H9 (cell line): Measurements from ENCODE around the gene FAM217A. TPM values are rescaled to one million over a fixed set of nuclear protein-coding genes. Genes with fewer than 3 reads are reported as not detected.
A peak's percentile ranks its signal among the peaks of the same experiment; 100 is the strongest.

ENCODE experiments used
- DNase-seq: peaks from one replicate; pipeline ENCODE4 v3.0.0-alpha.2; 2017
- H2AFZ ChIP-seq: one replicate; pipeline ENCODE4 v1.6.1; 2013; ENCODE audit warnings: mild to moderate bottlenecking, low read length, control low read depth, moderate library complexity
- H2AK5ac ChIP-seq: 2 replicates; pipeline ENCODE4 v1.6.1; 2013; ENCODE audit warnings: low read length, control low read depth, mixed read lengths; ENCODE audit not compliant: insufficient read length
- H2BK120ac ChIP-seq: one replicate; pipeline ENCODE4 v1.6.1; 2013; ENCODE audit warnings: low read depth, mild to moderate bottlenecking, low read length, control low read depth, inconsistent platforms; ENCODE audit not compliant: poor library complexity, severe bottlenecking
- H2BK12ac ChIP-seq: 2 replicates; pipeline ENCODE4 v1.6.1; 2013; ENCODE audit warnings: low read length, control low read depth, mixed read lengths, low read depth; ENCODE audit not compliant: insufficient read length
- H2BK15ac ChIP-seq: 2 replicates; pipeline ENCODE4 v1.6.1; 2013; ENCODE audit warnings: low read depth, low read length, control low read depth
- H2BK20ac ChIP-seq: one replicate; pipeline ENCODE4 v1.6.1; 2013; ENCODE audit warnings: low read depth, mild to moderate bottlenecking, low read length, control low read depth, inconsistent platforms; ENCODE audit not compliant: poor library complexity, severe bottlenecking
- H2BK5ac ChIP-seq: 2 replicates; pipeline ENCODE4 v1.6.1; 2013; ENCODE audit warnings: low read length, control low read depth, mixed read lengths; ENCODE audit not compliant: insufficient read length
- H3K14ac ChIP-seq: 2 replicates; pipeline ENCODE4 v1.6.1; 2013; ENCODE audit warnings: low read length, control low read depth; ENCODE audit not compliant: insufficient read depth
- H3K18ac ChIP-seq: 2 replicates; pipeline ENCODE4 v1.6.1; 2013; ENCODE audit warnings: low read depth, mild to moderate bottlenecking, mixed read lengths, low read length, control low read depth; ENCODE audit not compliant: insufficient read length
- H3K23ac ChIP-seq: 2 replicates; pipeline ENCODE4 v1.6.1; 2013; ENCODE audit warnings: low read length, control low read depth, mixed read lengths, low read depth; ENCODE audit not compliant: insufficient read length
- H3K23me2 ChIP-seq: 2 replicates; pipeline ENCODE4 v1.6.1; 2013; ENCODE audit warnings: low read depth, mild to moderate bottlenecking, mixed read lengths, low read length, control low read depth; ENCODE audit not compliant: insufficient read length, poor library complexity, severe bottlenecking
- H3K27ac ChIP-seq: 2 replicates; pipeline ENCODE4 v1.5.1; 2013; ENCODE audit warnings: low read length, control low read depth, mixed read lengths, low read depth; ENCODE audit not compliant: insufficient read length
- H3K27me3 ChIP-seq: 2 replicates; pipeline ENCODE4 v1.6.1; 2013; ENCODE audit warnings: low read length, control low read depth, inconsistent platforms; ENCODE audit not compliant: insufficient read depth
- H3K4ac ChIP-seq: 2 replicates; pipeline ENCODE4 v1.6.1; 2013; ENCODE audit warnings: low read depth, mild to moderate bottlenecking, control low read depth, inconsistent platforms, low read length, moderate library complexity
- H3K4me1 ChIP-seq: 2 replicates; pipeline ENCODE4 v1.6.1; 2013; ENCODE audit warnings: low read length, control low read depth, inconsistent platforms; ENCODE audit not compliant: insufficient read depth
- H3K4me2 ChIP-seq: 2 replicates; pipeline ENCODE4 v1.6.1; 2013; ENCODE audit warnings: low read length, control low read depth, mixed read lengths; ENCODE audit not compliant: insufficient read length, insufficient read depth
- H3K56ac ChIP-seq: 2 replicates; pipeline ENCODE4 v1.6.1; 2013; ENCODE audit warnings: low read depth, mild to moderate bottlenecking, mixed read lengths, low read length, control low read depth; ENCODE audit not compliant: insufficient read length
- H3K79me1 ChIP-seq: 2 replicates; pipeline ENCODE4 v1.6.1; 2013; ENCODE audit warnings: low read depth, mild to moderate bottlenecking, moderate library complexity, low read length, control low read depth, inconsistent platforms; ENCODE audit not compliant: insufficient read depth, poor library complexity, severe bottlenecking
- H3K79me2 ChIP-seq: 2 replicates; pipeline ENCODE4 v1.6.1; 2013; ENCODE audit warnings: low read length, control low read depth, inconsistent platforms; ENCODE audit not compliant: insufficient read depth
- H3K9ac ChIP-seq: 2 replicates; pipeline ENCODE4 v1.6.1; 2013; ENCODE audit warnings: low read length, control low read depth, mixed read lengths; ENCODE audit not compliant: insufficient read length; ENCODE audit errors: extremely low read depth
- H3K9me3 ChIP-seq: one replicate; pipeline ENCODE4 v1.6.1; 2013; ENCODE audit warnings: low read depth, low read length, inconsistent platforms; ENCODE audit not compliant: control insufficient read depth
- H3T11ph ChIP-seq: one replicate; pipeline ENCODE4 v1.6.1; 2013; ENCODE audit warnings: mild to moderate bottlenecking, low read length, control low read depth, inconsistent platforms
- H4K20me1 ChIP-seq: one replicate; pipeline ENCODE4 v1.6.1; 2013; ENCODE audit not compliant: control insufficient read depth, insufficient read length, insufficient read depth
- H4K5ac ChIP-seq: 2 replicates; pipeline ENCODE4 v1.6.1; 2013; ENCODE audit warnings: low read depth, mild to moderate bottlenecking, mixed read lengths, low read length, control low read depth; ENCODE audit not compliant: insufficient read length
- H4K8ac ChIP-seq: replicated peaks from 2 replicates; pipeline ENCODE4 v1.6.1; 2013; ENCODE audit warnings: low read length, control low read depth, mixed read lengths, low read depth; ENCODE audit not compliant: insufficient read length
- H4K91ac ChIP-seq: 2 replicates; pipeline ENCODE4 v1.6.1; 2013; ENCODE audit warnings: low read depth, mild to moderate bottlenecking, moderate library complexity, mixed read lengths, low read length, control low read depth; ENCODE audit not compliant: insufficient read length
- H3K27ac Mint-ChIP-seq, 3 experiments: 2 replicates in 2 of 3; 3 replicates in 1 of 3; pipeline ENCODE4 v1.8.0; 2020 to 2021; ENCODE audit warnings: mixed read lengths in 3 of 3, mild to moderate bottlenecking in 1 of 3, moderate library complexity in 1 of 3
- H3K27me3 Mint-ChIP-seq: 2 replicates; pipeline ENCODE4 v1.8.0; 2021; ENCODE audit warnings: low read depth, mild to moderate bottlenecking, moderate library complexity, mixed read lengths
- H3K36me3 Mint-ChIP-seq, 3 experiments: 2 replicates in 2 of 3; 3 replicates in 1 of 3; pipeline ENCODE4 v1.8.0; 2020 to 2021; ENCODE audit warnings: low read depth in 3 of 3, mixed read lengths in 3 of 3; ENCODE audit not compliant: insufficient read depth in 1 of 3
- H3K4me1 Mint-ChIP-seq, 2 experiments: 2 replicates each; pipeline ENCODE4 v1.8.0; 2020; ENCODE audit warnings: mixed read lengths in 2 of 2
- H3K4me3 Mint-ChIP-seq, 2 experiments: 2 replicates in 1 of 2; 3 replicates in 1 of 2; pipeline ENCODE4 v1.8.0; 2020 to 2021; ENCODE audit warnings: mild to moderate bottlenecking in 2 of 2, mixed read lengths in 2 of 2, moderate library complexity in 1 of 2
- H3K9me3 Mint-ChIP-seq, 2 experiments: 2 replicates in 1 of 2; 3 replicates in 1 of 2; pipeline ENCODE4 v1.8.0; 2020; ENCODE audit warnings: mild to moderate bottlenecking in 2 of 2, mixed read lengths in 2 of 2, moderate library complexity in 1 of 2
- WGBS: extraction: QIAGEN DNeasy Blood & Tissue Kit; methylation state at CpG from one replicate; pipeline ENCODE4 v1.1.7; 2013; ENCODE audit warnings: missing lambda C conversion rate, low lambda C conversion rate, mixed read lengths; ENCODE audit not compliant: insufficient read length; ENCODE audit errors: extremely low coverage; 5-methylcytosine and 5-hydroxymethylcytosine counted together
- total RNA-seq: library from RNA; stranded (reverse); gene quantifications from 2 replicates; pipeline ENCODE4 v1.2.1, GENCODE V29; 2021
- TF ChIP-seq, protein P1 (sequence below): fragments of 200-600 bp; sonication (generic); conservative IDR thresholded peaks from 3 replicates; pipeline ENCODE4 v1.8.0; 2021; ENCODE audit warnings: antibody characterized with exemption, mild to moderate bottlenecking

FAM217A gene
- total RNA-seq, 1 experiment from 2014 or later, result not detected

DNA sequence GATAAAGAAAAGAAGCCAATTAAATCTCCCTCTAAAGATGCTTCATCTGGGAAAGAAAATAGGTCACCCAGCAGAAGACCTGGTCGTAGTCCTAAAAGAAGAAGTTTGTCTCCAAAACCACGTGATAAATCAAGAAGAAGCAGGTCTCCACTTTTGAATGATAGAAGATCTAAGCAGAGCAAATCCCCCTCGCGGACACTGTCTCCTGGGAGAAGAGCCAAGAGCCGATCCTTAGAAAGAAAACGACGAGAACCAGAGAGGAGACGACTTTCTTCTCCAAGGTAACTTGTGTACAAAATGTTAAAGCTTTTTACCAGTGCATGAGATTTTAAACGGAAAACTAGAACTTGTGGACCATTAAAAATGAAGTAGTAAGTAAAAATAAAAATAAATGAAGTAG is 46.5 kb downstream of the FAM217A start:
- H3K9me3 ChIP-seq, result no peaks in the 10 kb centered on the region
- H4K91ac ChIP-seq, result no peak overlapping the region
- no peak overlapping the region for H3K23ac ChIP-seq
- no peaks in the 10 kb centered on the region for H3K27me3 ChIP-seq
- no peak overlapping the region for H3K4ac ChIP-seq
- H3K4me2 ChIP-seq, result no peak overlapping the region
- no peaks in the 10 kb centered on the region for H4K20me1 ChIP-seq
- no peak overlapping the region for H2BK120ac ChIP-seq
- H2AFZ ChIP-seq, result no peak overlapping the region
- H3K27ac Mint-ChIP-seq, result peak overlapping the region in 1 of 3 experiments; percentile 64; a peak in 3 of 7 replicates
- no peak overlapping the region for H4K8ac ChIP-seq
- H3K4me1 ChIP-seq, result no peaks in the 10 kb centered on the region
- H3K4me3 Mint-ChIP-seq, result no peak overlapping the region
- H2BK15ac ChIP-seq, result no peak overlapping the region
- H3K23me2 ChIP-seq, result no peaks in the 10 kb centered on the region
- H3K36me3 Mint-ChIP-seq, result peaks cover 33 to 57% (median 56%) of the 10 kb centered on the region in 3 experiments; a peak in 6 of 7 replicates
- no peak overlapping the region for H3K27ac ChIP-seq
- H2BK20ac ChIP-seq, result no peak overlapping the region
- no peaks in the 10 kb centered on the region for H3K9me3 Mint-ChIP-seq
- H3K9ac ChIP-seq, result no peak overlapping the region
- no peak overlapping the region for H2BK12ac ChIP-seq
- H3K56ac ChIP-seq, result no peak overlapping the region
- no peak overlapping the region for H2AK5ac ChIP-seq
- no peak overlapping the region for H4K5ac ChIP-seq
- H3K18ac ChIP-seq, result no peak overlapping the region
- H2BK5ac ChIP-seq, result no peak overlapping the region
- WGBS, result no CpG with 5 or more reads among the region's 9 CpGs
- no peaks in the 10 kb centered on the region for H3K27me3 Mint-ChIP-seq
- TF ChIP-seq, protein P1, sequence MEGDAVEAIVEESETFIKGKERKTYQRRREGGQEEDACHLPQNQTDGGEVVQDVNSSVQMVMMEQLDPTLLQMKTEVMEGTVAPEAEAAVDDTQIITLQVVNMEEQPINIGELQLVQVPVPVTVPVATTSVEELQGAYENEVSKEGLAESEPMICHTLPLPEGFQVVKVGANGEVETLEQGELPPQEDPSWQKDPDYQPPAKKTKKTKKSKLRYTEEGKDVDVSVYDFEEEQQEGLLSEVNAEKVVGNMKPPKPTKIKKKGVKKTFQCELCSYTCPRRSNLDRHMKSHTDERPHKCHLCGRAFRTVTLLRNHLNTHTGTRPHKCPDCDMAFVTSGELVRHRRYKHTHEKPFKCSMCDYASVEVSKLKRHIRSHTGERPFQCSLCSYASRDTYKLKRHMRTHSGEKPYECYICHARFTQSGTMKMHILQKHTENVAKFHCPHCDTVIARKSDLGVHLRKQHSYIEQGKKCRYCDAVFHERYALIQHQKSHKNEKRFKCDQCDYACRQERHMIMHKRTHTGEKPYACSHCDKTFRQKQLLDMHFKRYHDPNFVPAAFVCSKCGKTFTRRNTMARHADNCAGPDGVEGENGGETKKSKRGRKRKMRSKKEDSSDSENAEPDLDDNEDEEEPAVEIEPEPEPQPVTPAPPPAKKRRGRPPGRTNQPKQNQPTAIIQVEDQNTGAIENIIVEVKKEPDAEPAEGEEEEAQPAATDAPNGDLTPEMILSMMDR, result no peak
- H3K4me1 Mint-ChIP-seq, result peaks cover 2 to 9% of the 10 kb centered on the region in 2 experiments; a peak in 2 of 4 replicates
- DNase-seq, result no peak
- no peak overlapping the region for H3T11ph ChIP-seq
- H3K79me2 ChIP-seq, result peaks cover 23% of the 10 kb centered on the region; the same call in 1 of the 2 replicates
- H3K14ac ChIP-seq, result no peak overlapping the region
- H3K79me1 ChIP-seq, result peaks cover 12% of the 10 kb centered on the region
